Neural cell (in vitro differentiated cells): ENCODE data around the gene RAPGEFL1.

ENCODE experiments used
- CTCF ChIP-seq: fragments of 450-650 bp; IDR thresholded peaks from 2 replicates; pipeline ENCODE4 v1.5.1; 2014; ENCODE audit warnings: antibody characterized with exemption, mild to moderate bottlenecking, moderate library complexity; ENCODE audit not compliant: poor library complexity, severe bottlenecking
- EP300 ChIP-seq: fragments of 450-650 bp; conservative IDR thresholded peaks from 2 replicates; pipeline ENCODE4 v1.6.1; 2014; ENCODE audit warnings: antibody characterized with exemption, mild to moderate bottlenecking, moderate library complexity; ENCODE audit not compliant: poor library complexity, severe bottlenecking
- EZH2 ChIP-seq: fragments of 200-600, 300-800 bp; shearing (Covaris generic), sonication (generic); IDR thresholded peaks from 2 replicates; pipeline ENCODE4 v1.6.1; 2014; ENCODE audit warnings: antibody characterized with exemption, low read length, borderline replicate concordance, mild to moderate bottlenecking; ENCODE audit not compliant: insufficient read depth, poor library complexity, severe bottlenecking
- POLR2AphosphoS5 ChIP-seq: IDR thresholded peaks from 2 replicates; pipeline ENCODE4 v1.6.1; 2012
- RAD21 ChIP-seq: fragments of 450-650 bp; conservative IDR thresholded peaks from 2 replicates; pipeline ENCODE4 v1.6.1; 2014; ENCODE audit warnings: antibody characterized with exemption, mild to moderate bottlenecking, moderate library complexity
- SMC3 ChIP-seq: fragments of 450-650 bp; conservative IDR thresholded peaks from 2 replicates; pipeline ENCODE4 v1.6.1; 2014; ENCODE audit warnings: antibody characterized with exemption, mild to moderate bottlenecking, moderate library complexity; ENCODE audit not compliant: poor library complexity
- TAF1 ChIP-seq: IDR thresholded peaks from 2 replicates; pipeline ENCODE4 v1.6.1; 2012; ENCODE audit warnings: low read depth
- TF ChIP-seq, protein P1 (sequence below): IDR thresholded peaks from 2 replicates; pipeline ENCODE4 v1.6.1; 2012; ENCODE audit warnings: borderline replicate concordance

DNA sequence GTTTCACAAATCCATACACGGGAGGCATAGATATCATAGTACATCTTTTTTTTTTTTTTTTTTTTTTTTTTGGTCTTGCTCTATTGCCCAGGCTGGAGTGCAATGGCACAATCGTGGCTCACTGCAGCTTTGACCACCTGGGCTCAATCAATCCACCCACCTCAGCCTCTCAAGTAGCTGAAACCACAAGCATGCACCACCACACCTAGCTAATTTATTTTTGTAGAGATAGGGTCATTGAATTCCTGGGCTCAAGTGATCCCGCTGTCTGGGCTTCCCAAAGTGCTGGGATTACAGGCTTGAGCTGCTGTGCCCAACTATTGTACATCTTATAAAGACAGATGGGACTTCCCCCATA lies 3.5 kb upstream of the RAPGEFL1 start:
- no peak for TF ChIP-seq CTCF
- no peak for TF ChIP-seq EZH2
- TF ChIP-seq TAF1, result no peak
- no peak for TF ChIP-seq SMC3
- TF ChIP-seq POLR2AphosphoS5, result no peak
- no peak for TF ChIP-seq EP300
- TF ChIP-seq, protein P1, sequence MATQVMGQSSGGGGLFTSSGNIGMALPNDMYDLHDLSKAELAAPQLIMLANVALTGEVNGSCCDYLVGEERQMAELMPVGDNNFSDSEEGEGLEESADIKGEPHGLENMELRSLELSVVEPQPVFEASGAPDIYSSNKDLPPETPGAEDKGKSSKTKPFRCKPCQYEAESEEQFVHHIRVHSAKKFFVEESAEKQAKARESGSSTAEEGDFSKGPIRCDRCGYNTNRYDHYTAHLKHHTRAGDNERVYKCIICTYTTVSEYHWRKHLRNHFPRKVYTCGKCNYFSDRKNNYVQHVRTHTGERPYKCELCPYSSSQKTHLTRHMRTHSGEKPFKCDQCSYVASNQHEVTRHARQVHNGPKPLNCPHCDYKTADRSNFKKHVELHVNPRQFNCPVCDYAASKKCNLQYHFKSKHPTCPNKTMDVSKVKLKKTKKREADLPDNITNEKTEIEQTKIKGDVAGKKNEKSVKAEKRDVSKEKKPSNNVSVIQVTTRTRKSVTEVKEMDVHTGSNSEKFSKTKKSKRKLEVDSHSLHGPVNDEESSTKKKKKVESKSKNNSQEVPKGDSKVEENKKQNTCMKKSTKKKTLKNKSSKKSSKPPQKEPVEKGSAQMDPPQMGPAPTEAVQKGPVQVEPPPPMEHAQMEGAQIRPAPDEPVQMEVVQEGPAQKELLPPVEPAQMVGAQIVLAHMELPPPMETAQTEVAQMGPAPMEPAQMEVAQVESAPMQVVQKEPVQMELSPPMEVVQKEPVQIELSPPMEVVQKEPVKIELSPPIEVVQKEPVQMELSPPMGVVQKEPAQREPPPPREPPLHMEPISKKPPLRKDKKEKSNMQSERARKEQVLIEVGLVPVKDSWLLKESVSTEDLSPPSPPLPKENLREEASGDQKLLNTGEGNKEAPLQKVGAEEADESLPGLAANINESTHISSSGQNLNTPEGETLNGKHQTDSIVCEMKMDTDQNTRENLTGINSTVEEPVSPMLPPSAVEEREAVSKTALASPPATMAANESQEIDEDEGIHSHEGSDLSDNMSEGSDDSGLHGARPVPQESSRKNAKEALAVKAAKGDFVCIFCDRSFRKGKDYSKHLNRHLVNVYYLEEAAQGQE, result no peak
- no peak for TF ChIP-seq RAD21
